HG03280 (cell line): ENCODE results near the gene SH3TC1.
A peak's percentile ranks its signal among the peaks of the same experiment; 100 is the strongest.

ENCODE experiments used
- ATAC-seq: cut with Tn5 transposase; IDR thresholded peaks from one replicate; pipeline ENCODE4 v1.9.1; 2021; ENCODE audit warnings: mild to moderate bottlenecking, moderate library complexity; ENCODE audit not compliant: unreplicated experiment

The SH3TC1 gene

DNA sequence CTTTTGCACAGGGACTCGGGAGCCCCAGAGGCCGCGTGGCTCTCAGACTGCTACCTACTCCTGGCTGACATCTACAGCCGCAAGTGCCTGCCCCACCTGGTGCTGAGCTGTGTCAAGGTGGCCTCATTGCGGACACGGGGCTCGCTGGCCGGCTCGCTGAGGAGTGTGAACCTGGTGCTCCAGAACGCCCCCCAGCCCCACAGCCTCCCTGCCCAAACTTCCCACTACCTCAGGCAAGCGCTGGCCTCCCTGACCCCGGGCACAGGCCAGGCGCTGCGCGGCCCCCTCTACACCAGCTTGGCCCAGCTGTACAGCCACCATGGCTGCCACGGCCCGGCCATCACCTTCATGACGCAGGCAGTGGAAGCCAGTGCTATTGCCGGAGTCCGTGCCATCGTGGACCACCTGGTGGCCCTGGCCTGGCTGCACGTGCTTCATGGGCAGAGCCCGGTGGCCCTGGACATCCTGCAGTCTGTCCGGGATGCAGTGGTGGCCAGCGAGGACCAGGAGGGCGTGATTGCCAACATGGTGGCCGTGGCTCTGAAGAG, 28.8 kb downstream of the SH3TC1 start:
- ATAC-seq: no peak

DNA sequence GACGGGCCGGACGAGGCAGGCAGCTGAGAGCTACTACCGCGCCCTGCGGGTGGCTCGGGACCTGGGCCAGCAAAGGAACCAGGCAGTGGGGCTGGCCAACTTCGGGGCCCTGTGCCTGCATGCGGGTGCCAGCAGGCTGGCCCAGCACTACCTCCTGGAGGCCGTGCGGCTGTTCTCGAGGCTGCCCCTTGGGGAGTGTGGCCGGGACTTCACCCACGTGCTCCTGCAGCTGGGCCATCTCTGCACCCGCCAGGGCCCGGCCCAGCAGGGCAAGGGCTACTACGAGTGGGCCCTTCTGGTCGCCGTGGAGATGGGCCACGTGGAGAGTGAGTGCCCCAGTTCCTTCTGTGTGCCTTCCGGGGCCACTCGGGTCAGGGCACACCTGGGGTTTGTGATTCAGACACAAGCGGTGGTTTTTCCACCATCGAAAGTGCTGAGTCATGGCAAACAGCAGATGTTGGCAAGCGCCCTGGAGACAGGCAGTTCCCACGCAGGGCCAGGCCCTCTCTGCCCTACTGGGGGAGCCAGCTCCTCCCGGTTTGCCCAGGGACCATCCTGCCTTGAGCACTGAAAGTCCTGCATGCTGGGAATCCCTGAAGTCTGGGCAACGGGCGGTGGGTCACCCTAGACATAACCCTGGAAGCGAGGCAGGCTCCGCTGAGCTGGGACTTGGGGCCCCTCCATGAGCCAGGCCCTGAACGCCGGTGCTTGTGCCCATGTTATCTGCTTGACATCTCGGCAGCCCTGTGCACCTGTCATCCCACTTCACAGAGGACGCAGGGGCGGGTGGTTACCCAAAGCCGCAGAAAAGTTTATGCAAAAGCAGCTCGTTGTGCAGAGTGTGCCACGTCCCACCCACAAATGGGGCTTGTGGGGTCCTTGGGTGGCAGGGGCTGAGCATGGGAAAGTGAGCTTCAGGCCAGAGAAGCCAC, 29.5 kb downstream of the SH3TC1 start:
- ATAC-seq: peak; percentile 68

DNA sequence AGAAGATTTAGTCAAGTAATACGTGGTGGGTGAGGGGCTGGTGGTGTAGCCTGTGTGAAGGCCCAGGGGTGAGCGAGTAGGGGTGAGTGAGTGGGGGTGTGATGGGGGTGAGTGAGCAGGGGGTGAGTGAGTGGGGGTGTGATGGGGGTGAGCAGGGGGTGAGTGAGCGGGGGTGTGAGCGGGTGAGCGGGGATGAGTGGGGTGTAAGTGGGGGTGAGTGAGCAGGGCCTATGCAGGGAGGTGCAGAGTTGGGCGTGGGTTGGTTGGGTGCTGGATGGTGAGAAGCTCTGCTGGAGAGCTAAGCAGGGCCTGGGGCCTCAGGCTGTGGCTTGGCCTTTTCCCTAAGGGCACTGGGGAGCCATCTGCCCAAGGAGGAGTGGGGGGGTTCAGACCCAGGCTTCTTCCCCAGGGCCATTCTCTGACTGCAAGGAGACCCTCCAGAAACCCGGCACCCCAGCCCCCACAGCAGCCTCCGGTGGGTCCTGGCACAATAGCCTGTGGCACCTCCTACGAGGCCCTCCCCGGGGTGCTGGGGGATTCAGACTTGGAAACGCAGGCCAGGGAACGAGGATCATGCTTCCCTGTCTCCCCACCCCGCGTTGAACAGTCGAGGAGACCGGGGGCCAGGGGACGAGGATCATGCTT, 30.4 kb downstream of the SH3TC1 start:
- ATAC-seq: no peak

DNA sequence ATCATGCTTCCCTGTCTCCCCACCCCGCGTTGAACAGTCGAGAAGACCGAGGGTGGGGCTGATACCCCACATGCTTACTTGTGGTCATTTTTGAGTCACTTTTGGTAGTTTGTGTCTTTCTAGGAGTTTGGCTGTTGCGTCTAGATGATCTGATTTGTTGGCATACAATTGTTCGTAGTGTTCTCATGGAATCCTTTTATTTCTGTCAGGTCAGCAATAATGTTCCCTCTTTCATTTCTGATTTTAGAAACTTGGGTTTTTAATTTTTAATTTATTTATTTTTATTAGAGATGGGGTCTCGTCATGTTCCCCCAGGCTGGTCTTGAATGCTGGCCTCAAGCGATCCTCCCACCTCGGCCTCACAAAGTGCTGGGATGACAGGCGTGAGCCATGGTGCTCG, 30.9 kb downstream of the SH3TC1 start:
- ATAC-seq: no peak

DNA sequence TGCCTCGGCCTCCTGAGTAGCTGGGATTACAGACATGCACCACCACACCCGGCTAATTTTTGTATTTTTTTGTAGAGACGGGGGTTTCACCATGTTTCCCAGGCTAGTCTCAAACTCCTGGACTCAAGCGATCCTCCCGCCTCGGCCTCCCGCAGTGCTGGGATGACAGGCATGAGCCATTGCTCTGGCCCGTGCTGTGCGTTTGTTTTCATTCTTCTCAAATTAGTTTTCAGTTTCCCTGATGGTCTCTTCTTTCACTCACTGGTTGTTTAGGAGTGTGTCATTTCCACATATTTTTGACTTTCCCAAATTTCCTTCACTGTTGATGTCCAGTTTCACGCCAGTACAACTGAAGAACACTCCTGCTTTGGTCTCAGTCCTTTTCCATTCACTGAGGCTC, 31.8 kb downstream of the SH3TC1 start:
- ATAC-seq: no peak

DNA sequence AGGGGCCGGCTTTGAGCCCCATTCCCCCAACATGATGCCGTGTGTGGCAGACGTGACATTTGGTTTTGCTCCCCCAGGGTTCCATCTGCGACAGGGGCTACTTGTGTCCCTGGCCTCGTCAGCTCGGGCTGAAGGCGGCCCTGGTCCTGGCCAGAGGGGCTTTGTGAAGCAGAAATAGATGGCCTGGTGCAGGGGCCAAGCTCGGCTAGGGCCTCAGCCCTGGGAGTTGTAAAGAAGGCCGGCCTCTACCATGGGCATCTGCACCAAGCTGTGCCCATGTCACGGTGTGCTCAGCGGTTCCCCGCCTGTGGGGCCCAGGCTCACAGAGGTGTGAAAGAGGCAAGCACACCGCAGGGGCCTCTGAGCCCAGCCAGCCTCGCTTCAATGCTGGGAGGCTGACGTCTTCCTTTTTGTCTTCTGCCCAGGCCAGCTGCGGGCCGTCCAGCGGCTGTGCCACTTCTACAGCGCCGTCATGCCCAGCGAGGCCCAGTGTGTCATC, 32.5 kb downstream of the SH3TC1 start:
- ATAC-seq: no peak

DNA sequence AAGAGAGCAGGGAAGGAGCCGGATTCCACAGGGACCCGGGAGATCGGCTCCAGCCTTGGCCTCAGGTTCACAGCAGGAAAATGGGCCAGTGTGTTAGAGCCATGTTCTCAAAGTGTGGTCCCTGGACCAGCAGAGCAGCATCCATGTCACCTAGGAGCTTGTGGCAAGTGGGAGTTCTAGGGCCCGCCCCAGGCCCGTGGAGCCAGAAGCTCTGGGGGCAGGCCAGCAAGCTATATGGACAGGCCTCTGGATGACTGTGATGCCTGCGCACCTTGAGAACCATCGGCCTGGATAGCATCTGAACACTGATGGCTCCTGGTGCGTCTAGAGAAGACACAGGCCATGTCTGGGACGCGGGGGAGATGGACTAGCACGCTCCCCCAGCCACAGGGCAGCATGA, 33.7 kb downstream of the SH3TC1 start:
- no peak for ATAC-seq

DNA sequence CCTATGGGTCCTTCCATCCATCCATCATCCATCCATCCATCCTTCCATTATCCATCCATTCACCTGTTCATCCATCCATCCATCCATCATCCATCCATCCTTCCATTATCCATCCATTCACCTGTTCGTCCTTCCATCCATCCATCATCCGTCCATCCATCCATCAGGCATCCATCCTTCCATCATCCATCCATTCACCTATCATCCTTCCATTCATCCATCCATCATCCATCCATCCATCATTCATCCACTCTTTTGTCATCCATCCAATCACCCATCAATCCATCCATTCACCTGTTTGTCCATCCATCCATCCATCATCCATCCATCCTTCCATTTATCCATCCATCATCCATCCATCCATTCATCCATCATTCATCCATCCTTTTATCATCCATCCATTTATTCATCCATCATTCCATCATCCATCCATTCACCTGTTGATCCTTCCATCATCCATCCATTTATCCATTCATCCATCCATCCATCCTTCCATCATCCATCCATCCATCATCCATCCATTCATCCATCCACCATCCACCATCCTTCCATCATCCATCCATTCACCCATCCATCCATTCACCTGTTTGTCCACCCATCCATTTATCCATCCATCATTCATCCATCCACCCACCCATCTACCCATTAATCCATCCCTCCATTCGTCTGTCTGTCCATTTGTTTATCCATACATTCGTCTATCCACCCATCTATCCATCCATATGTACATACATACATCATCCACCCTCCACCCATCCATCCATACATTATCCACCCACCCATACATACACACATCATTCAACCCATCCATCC, 34.8 kb downstream of the SH3TC1 start:
- ATAC-seq: no peak

DNA sequence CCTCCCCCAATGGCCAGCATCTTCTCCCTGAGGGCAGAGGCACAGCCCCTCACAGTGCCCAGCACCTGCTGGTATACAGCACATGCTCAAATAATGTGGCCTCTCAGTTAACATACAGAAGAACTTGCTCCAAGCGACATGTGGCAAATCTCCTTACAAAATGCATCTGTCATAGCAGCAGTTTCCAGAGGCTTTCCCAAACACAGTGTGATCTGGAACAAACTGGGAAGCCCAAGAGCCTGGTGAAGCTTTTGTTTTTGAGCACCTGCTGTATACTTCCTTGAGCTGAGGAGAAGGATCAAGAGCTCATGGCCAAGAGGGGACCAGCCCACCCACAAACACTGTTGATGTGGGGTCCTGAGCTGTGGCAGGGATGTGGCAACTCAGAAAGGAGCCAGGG, 35.6 kb downstream of the SH3TC1 start:
- ATAC-seq: no peak

DNA sequence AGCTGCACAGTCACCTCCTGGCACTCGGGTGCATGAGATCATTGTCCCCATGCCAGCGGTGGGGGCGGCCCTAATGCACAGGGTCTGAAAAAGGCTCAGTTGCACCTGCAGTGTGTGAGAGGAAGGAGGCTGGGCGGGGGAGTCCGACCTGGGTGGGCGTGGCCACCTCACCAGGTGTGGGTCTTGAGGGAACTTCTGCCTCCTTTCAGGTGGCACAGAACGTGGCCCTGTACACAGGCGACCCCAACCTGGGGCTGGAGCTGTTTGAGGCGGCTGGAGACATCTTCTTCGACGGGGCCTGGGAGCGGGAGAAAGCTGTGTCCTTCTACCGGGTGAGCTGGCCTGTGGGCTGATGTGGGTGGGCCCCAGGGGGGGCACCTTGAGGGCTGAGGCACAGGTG, 36.1 kb downstream of the SH3TC1 start:
- ATAC-seq: no peak

DNA sequence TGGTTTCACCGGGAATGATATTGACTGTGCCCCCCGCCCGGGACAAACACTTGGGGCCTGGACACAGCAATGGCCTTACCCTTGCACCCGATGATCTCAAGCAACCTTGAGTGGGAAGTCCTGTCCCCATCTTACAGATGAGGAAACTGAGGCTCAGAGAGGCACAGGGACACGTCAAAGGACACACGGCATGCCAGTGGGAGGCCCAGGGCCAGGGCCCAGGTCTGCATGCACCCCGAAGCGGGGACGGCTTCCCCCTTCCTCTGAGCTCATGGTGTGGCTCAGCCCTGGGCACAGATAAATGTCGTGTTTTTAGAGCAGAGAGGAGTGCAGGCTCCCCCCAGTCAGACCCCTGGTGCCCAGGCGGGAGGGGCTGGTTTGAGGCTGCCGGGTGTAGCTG, 36.6 kb downstream of the SH3TC1 start:
- no peak for ATAC-seq

DNA sequence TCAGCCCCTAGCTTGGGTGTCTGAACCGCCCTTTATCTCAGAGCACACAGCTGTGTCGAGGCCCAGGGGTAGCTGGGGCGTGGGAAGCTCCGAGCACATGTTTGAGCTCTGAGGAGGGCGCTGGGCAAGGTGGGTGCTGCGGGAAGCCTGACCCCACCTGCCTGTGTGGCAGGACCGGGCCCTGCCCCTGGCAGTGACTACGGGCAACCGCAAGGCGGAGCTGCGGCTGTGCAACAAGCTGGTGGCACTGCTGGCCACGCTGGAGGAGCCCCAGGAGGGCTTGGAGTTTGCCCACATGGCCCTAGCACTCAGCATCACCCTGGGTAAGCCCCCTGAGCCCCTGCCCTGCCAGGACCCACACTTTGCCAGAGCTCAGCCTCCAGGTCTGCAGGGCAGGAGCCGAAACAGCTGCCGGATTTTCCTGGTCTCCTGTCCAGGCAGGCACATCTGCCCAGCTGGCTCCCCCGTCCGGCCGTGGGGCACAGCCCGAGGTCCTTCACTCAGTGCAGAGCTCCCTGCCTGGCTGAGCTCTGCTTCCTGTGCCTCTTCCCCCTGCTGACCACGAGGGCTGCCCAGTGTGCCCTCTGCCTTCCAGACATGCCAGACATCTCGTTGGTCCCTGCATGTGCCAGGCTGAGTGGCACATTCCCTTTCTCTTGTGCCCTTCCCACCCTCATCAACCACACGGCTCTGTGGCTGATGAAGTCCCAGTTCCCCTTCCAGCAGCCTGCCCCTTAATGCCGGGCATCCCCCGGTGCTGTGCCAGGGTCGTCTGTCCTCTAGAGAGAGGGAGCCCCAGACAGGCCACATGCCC, 37.2 kb downstream of the SH3TC1 start:
- no peak for ATAC-seq

DNA sequence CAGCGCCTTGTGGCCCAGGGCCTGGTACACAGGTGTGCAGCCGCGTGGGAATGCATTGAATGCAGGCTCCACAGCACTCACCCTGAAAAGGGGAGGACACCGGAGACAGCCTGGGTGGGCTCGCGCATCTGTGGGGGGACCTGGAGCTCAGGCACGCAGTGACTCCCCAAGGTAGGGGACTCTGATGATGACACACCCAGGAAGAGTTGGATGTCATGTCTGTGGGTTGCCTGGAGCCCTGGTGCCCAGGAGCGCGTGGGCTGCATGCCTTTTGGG, 37.8 kb downstream of the SH3TC1 start:
- no peak for ATAC-seq

DNA sequence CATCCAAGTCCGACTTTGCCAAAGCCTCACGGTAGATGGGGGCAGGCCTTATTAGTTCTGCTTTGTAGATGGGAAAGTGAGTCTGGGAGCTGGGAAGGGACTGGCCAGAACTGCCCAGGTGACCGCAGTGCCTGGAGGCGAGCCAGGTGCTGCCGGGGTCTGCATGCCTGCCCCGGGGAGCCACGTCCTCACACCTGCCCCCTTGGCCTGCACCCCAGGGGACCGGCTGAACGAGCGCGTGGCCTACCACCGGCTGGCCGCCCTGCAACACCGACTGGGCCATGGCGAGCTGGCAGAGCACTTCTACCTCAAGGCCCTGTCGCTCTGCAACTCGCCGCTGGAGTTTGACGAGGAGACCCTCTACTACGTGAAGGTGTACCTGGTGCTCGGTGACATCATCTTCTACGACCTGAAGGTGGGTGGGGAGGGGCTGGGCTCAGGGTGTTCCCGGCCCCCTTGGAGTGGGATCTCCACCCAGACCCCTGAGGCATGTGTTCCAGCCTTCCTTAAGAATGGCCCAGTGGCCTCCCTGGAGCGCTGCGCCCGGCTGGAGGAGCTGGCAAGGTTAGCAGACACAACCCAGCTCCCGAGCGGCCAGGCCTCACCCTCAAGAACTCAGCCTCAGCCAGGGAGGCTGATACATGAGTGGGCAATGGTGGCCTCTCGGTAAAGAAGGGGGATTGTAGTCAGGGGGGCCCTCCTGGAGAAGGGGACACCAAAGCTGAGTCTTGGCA, 38.3 kb downstream of the SH3TC1 start:
- no peak for ATAC-seq

DNA sequence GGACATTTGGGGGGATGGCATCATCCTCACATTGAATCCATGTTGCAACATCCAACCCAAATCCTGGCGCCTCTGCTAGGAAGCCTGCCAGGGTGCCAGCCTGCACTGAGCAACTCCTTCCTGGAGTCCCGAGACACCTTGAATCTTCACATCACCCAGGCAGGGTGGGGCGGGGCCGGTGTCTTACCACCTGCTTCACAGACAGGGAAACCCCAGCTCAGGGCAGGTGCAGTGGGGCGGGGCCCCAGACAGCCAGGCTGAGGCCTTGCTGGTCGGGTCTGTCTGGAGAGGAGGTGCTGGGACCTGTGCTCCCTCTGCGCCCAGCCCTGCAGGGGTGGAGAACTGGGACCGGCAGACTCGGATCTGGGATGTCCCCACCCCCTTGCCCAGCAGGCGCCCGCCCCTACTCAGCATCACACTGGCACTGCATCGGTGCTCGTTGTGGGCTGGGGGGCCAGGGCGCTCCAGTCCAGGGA, 39.0 kb downstream of the SH3TC1 start:
- no peak for ATAC-seq

DNA sequence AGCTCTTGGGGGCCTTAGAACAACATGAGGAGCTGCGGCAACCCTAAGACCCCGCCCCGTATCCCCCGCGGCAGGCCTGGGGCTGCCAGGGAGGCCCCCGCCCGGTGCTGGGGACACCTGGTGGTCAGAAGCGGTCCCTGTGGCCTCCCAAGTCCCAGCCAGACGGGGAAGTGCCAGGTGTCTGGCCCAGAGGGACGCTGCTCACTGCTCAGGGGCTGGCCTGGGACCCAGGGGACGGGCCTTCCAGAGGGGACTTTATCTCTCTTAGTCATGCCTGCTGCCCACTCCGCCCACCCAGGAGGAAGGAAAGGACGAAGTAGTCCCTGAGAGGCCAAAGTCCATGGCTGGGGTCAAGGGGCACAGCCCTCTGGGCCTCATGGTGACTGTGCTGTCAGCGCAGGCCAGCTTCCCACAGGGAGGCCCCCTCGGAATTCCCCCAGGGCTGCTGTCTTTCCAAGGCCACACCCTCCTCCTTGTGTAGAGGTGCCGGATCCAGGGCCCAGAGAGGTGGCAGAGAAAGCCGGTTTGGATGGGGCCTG, 39.5 kb downstream of the SH3TC1 start:
- no peak for ATAC-seq

DNA sequence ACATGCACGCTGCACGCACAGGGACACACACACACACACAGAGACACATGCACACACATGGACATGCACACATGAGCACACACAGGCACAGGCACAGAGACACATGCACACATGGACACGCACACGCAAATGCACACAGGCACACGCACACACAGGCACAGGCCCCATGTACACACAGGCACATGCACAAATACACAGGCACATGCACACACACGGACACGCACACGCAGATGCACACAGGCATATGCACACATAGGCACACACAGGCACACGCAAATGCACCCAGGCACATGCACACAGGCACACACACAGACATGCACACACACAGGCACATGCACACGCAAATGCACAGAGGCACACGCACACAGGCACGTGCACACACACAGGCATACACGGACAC, 40.1 kb downstream of the SH3TC1 start:
- ATAC-seq: no peak

DNA sequence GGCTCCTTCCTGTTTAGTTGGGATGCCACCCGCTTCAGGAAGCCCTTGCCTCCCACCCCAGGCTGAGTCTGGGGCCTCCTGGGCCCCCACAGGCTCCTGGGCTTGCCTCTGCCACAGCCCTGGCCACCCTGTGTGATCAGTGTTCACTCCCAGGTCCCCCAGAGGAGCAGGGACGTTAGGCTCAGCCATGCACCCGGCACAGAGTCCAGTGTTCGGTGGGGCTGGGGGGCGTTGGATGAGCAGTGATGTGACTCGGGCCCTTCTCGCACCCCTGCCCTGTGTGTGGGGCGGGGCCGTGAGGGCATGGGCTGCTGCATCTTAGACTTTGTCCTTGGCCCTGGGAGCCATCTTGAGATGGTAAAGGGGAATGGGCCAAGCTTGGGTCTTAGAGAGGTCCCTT, 40.6 kb downstream of the SH3TC1 start:
- no peak for ATAC-seq
